ENCODE results near the gene ATP8A2. TPM values are rescaled to one million over a fixed set of nuclear protein-coding genes. Genes with fewer than 3 reads are reported as not detected.

The ATP8A2 gene
- total and polyA plus RNA-seq, 2 of the 4 experiments (the other 2 are of a cell fraction), result 0.02 to 0.18 TPM

GRCh38 chr13:25588336-25589060, 216.7 kb downstream of the ATP8A2 start:
- H3K4me3 ChIP-seq (ENCODE audit: insufficient read depth, low read depth, low read length), result no peak overlapping the region
- no peak overlapping the region for H2BK5ac ChIP-seq (ENCODE audit: low read depth, low read length, poor library complexity, severe bottlenecking)
- no peak overlapping the region for H4K8ac ChIP-seq (ENCODE audit: low read depth in 2 of 2, low read length in 2 of 2)
- no peak overlapping the region for H3K27ac ChIP-seq (ENCODE audit: insufficient read depth, low read length)
- no peak overlapping the region for H4K5ac ChIP-seq (ENCODE audit: low read depth, low read length)
- ChIA-PET CTCF (no interaction called here), POLR2A (ENCODE audit: unreplicated experiment) (no interaction called here)
- dilution Hi-C loops (cut with HindIII; ENCODE audit: low sequenced_read_pairs, unreplicated experiment) (no loop called here), in situ Hi-C loops (cut with MboI; ENCODE audit: low sequenced_read_pairs) (no loop called here), intact Hi-C loops (cut with micrococcal nuclease) (no loop called here)
- H2AK9ac ChIP-seq (replicated peaks; ENCODE audit: low read depth, low read length, poor library complexity), result no peak overlapping the region
- TF ChIP-seq RAD21 (IDR thresholded peaks at IDR 0.05; ENCODE audit: low read length) (no peak), RFX5 (IDR thresholded peaks at IDR 0.05; ENCODE audit: low read depth, low read length) (no peak), NFE2L2 (IDR thresholded peaks at IDR 0.05; ENCODE audit: low read depth, low read length) (no peak)
- no peak overlapping the region for H2BK20ac ChIP-seq (ENCODE audit: low read depth, low read length)
- H2AK5ac ChIP-seq (ENCODE audit: low read depth, low read length), result no peak overlapping the region
- H3K9me3 ChIP-seq (ENCODE audit: control insufficient read depth, insufficient read depth, low read length), result no peaks in the 10 kb centered on the region
- no peak overlapping the region for H2AFZ ChIP-seq (replicated peaks; ENCODE audit: low read length, poor library complexity)
- WGBS, 2 experiments (ENCODE audit: extremely low coverage in 2 of 2, insufficient read length in 1 of 2), result no CpG with 5 or more reads among the region's 12 CpGs
- no peak overlapping the region for H2BK15ac ChIP-seq (ENCODE audit: low read depth, low read length)
- H3K79me1 ChIP-seq (ENCODE audit: low read depth in 1 of 2, low read length in 2 of 2), result no peaks in the 10 kb centered on the region
- H4K91ac ChIP-seq (ENCODE audit: insufficient read depth, low read depth, low read length), result no peak overlapping the region
- ATAC-seq (ENCODE audit: low read depth) (no peak), DNase-seq (no peak)
- no peak overlapping the region for H3K9ac ChIP-seq (ENCODE audit: low read depth, low read length)
- H2BK120ac ChIP-seq (ENCODE audit: low read depth, low read length), result no peak overlapping the region
- no peak overlapping the region for H3K14ac ChIP-seq (replicated peaks; ENCODE audit: low read depth, low read length)
- no peak overlapping the region for H3K4ac ChIP-seq (ENCODE audit: low read depth, low read length)
- no peak overlapping the region for H3K23ac ChIP-seq (ENCODE audit: low read depth, low read length)
- H3K56ac ChIP-seq (ENCODE audit: extremely low read depth, insufficient read depth, low read length), result no peak overlapping the region
- H3K9me1 ChIP-seq (ENCODE audit: insufficient read depth, low read length), result no peaks in the 10 kb centered on the region
- H3K4me2 ChIP-seq (ENCODE audit: low read depth, low read length), result no peak overlapping the region
- H3K18ac ChIP-seq (ENCODE audit: low read depth, low read length), result no peak overlapping the region
- no peaks in the 10 kb centered on the region for H3K36me3 ChIP-seq (ENCODE audit: control insufficient read depth, insufficient read depth, low read length)
- no peaks in the 10 kb centered on the region for H3K4me1 ChIP-seq (ENCODE audit: control insufficient read depth, insufficient read depth, low read length)
- no peaks in the 10 kb centered on the region for H4K20me1 ChIP-seq (ENCODE audit: insufficient read depth, low read length)
- H3K27me3 ChIP-seq (ENCODE audit: control insufficient read depth, insufficient read depth, low read length), result no peaks in the 10 kb centered on the region
- no TSS peak for BruUV-seq (replicated peaks)
